Activated CD4-positive, CD25-positive, alpha-beta regulatory T cell treated with anti-CD3 and anti-CD28 coated beads, Interleukin-2, amount 50 U/mL, for 72 hours (primary cell): ENCODE measurements around the gene NBEA.
"Not testable (repeated sequence)": the region's sequence is repeated elsewhere in the genome, so short reads cannot be mapped to it uniquely, and the experiment has no call there.

ENCODE experiments used
- DNase-seq: peaks from one replicate; pipeline ENCODE4 v3.0.0; 2021

The NBEA gene

GRCh38 chr13:35309706-35310105 lies 367.6 kb downstream of the NBEA start:
- DNase-seq = no peak

DNA sequence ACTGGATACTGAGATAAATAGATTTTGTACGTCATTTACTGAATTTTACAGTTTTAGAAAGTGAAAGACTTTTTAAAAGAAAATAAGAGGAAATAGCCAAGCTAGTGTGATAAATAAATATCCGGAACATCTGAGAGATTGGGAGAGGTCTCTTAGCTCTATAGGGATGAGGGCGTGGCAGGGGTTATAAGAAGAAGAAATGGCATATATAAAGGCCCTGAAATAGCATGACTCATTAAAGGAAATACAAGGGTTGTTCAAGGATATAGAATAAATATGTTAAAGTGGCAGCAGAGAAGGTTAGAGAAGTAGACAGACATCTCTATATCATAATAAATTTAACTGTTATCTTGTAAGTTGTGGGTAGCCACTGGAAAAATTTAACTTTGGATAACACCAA lies 390.1 kb downstream of the NBEA start:
- no peak for DNase-seq

- DNase-seq = no peak
Measured at GRCh38 chr13:35333157-35333556, 391.1 kb downstream of the NBEA start.

- no peak for DNase-seq
Measured at GRCh38 chr13:35342440-35342839, 400.4 kb downstream of the NBEA start.

GRCh38 chr13:35343417-35343816 lies 401.3 kb downstream of the NBEA start:
- DNase-seq = no peak

DNA sequence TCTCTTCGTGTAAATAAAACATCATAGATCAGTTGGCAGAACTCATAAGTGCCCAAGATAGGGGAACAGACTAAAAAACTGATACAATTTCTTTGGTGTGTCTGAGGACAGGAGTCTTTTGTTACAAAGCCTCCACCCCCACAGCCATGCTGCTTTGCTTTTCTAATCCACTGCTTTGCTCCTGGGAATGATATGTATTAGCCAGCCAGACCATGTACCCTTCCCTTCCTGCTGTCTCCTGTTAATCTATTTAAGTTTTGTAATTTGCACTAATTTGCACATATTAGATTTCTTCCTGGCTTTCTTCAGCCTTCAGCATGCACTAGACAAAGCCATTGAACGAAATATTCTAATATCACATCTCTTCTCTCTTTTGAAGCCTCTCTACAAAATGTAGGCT lies 403.9 kb downstream of the NBEA start:
- DNase-seq = no peak

GRCh38 chr13:35346494-35346893 lies 404.4 kb downstream of the NBEA start:
- no peak for DNase-seq

DNA sequence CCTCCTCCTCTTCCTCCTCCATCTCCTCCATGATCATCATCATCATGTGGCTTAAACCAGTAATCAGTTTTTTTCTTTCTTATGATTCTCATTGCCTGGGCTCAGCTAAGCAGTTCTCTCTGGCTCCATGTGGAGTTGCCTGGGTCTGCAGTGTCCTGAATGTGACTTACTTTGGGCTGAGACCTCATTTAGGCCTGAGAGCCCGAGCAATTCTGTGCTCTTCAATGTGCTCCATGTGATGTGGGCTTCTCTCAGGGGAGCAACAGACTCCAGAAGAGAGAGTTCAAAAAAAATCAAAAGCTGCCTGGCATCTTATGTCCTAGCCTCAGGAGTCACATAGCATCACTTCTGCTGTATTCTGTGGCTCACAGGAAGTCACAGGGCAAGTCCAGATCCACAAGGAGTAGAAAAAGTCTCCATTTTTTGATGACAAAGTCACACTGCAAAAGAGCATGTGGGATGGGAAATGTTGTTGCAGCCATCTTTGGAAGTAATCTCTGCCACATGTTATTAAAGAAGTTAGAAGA lies 405.7 kb downstream of the NBEA start:
- no peak for DNase-seq

GRCh38 chr13:35349052-35349451 lies 407.0 kb downstream of the NBEA start:
- no peak for DNase-seq

GRCh38 chr13:35349673-35350278 lies 407.7 kb downstream of the NBEA start:
- no peak for DNase-seq

DNA sequence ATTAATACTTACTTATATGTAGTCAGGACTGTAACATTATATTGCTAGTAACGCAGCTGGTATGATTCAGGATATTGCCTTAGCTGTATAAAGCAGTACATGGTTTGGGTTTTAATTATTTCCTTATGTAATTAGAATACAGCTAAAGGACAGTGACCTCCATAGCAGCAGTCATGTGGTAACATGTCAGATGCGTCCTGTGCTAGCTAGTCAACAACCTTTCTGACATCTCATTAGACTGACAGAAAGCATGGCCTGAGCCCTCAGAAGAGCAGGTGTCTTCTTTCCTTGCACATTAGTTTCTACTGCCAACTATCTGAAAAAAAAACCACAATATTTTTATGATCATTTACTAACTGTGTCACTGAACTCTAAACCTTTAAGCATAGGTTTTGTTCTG lies 412.2 kb downstream of the NBEA start:
- DNase-seq = no peak

DNA sequence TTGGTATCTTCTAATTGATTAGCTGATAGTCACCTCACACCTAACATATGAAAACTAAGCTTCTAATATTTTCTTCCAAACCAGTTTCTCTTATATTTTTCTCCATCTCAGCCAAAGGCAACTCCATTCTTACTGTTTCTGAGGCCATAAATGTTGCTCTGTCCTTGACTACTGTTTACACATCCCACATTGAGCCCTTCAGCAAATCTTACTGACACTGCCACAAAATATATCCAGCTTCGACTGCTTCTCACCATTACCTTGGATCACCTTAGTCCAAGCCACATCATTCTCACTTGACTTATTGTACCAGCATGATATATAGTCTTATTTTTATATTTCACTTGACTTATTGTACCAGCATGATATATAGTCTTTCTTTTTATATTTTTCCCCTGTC lies 412.8 kb downstream of the NBEA start:
- no peak for DNase-seq

GRCh38 chr13:35356572-35356971 lies 414.5 kb downstream of the NBEA start:
- DNase-seq = no peak

- no peak for DNase-seq
Measured at GRCh38 chr13:35365883-35366282, 423.8 kb downstream of the NBEA start.

GRCh38 chr13:35367586-35367985 lies 425.5 kb downstream of the NBEA start:
- no peak for DNase-seq

GRCh38 chr13:35378939-35379338 lies 436.9 kb downstream of the NBEA start:
- DNase-seq = no peak

- no peak for DNase-seq
Measured at GRCh38 chr13:35379663-35380062, 437.6 kb downstream of the NBEA start.

DNA sequence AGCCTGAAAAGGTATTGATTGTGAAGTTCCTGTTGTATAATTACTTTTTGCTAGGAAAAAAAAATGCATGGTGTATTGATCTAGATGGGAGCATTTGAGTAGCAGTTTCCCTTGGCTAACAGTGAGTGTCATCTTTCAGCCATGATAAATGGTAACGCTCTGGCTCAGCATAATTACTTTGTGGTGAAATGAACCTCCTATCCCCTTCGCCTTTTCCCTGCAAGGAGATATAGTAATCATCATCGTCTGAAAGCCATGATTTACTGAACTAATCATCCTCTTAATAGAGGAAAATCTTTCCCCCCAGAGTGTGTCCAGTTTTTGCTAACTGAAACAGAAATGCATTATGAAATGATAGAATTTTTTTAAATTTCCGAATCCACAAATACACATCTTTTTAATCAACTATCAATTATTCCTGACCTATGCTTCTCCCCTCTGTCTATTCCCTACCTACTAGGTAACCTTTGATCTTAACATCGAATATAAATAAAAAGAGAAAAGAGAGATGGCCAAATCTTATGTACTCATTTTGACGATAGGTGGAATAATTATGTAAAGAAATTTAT lies 445.7 kb downstream of the NBEA start:
- DNase-seq = no peak

DNA sequence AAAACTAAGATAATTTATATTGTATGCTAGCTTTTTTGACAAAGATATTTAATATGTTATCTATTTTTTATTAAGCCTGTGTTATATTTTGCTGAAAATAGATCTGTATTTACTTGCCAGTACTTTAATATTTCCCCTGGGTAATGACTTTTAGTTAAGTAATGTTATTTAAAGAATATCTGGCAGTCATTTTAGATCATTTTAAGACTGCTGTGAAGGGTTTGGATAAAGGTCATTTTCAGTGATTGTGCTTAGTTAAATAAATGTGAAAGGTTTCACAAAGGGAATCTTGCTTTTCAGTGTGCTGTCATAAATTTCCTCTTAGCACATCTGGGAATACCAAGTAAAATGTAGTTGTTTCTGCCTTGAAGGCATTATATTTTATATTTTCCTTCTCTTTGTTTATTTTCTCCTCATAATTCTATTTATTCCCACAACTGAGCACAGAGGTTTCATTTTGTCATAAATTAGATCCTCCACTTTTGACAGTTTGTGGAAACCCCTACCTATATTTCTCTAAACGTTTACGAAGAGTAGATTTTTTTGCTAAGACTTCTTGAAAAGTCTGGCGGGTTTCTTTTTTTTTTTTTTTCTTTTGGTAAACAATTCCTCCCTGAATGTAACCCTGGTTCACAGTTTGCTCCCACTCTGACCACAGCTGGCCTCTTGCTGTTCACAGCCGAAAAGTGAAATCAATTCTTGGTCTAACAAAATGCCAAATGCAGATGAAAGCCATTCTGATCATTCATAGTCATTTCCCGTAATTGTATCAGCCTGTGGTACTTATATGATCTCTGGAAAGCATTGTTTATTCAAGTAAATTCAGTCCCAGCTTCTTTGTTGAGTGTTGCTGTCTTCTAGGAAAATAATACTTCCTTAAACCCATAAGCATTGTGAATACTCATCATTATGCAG lies 446.6 kb downstream of the NBEA start:
- DNase-seq = no peak

- no peak for DNase-seq
Measured at GRCh38 chr13:35389535-35389934, 447.5 kb downstream of the NBEA start.

DNA sequence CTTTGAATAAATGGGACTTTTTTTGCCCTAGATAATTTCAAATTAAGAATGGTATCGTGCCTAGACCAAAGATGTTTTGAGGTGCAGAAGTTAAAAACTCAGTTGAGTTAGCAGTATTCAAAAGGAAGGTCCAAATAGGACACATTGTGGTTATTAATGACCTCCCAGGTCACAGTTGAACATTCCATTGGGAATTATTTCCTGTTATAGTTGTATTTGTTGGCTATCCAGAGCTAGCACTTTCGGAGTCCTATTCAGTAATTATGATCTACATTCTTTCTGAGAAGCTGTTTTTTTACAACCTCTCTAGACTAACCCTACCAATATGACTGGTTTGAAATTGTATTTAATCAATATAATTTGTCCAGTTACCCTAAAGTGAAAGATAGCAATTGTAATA lies 450.7 kb downstream of the NBEA start:
- DNase-seq = no peak

GRCh38 chr13:35393886-35394285 lies 451.8 kb downstream of the NBEA start:
- DNase-seq = no peak

DNA sequence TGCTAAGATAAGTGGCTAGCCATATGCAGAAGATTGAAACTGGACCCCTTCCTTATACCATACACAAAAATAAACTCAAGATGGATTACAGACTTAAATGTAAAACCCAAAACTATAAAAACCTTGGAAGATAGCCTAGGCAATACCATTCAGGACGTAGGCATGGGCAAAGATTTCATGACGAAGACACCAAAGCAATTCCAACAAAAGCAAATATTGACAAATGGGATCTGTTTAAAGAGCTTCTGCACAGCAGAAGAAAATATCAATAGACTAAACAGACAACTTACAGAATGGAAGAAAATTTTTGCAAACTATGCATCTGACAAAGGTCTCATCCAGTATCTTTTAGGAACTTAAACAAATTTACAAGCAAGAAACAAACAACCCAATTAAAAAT lies 466.2 kb downstream of the NBEA start:
- DNase-seq = not testable (repeated sequence)
